SK-N-MC (cell line): ENCODE data around the gene RAB35.

Experiments used
- DNase-seq: peaks from one replicate; pipeline ENCODE4 v3.0.0-alpha.2; 2011; ENCODE audit warnings: low read depth, low spot score
- H3K27ac ChIP-seq: fragments of 200-600 bp; sonication (generic); 2 replicates; pipeline ENCODE4 v1.5.1; 2016; ENCODE audit warnings: mixed run types
- H3K36me3 ChIP-seq: fragments of 200-600 bp; sonication (generic); 2 replicates; pipeline ENCODE4 v1.6.1; 2017; ENCODE audit warnings: antibody characterized with exemption, low read length, mixed read lengths; ENCODE audit not compliant: insufficient read depth
- H3K4me3 ChIP-seq: fragments of 200-600 bp; sonication (generic); 2 replicates; pipeline ENCODE4 v1.5.1; 2016
- H3K9ac ChIP-seq: fragments of 200-600 bp; sonication (generic); 2 replicates; pipeline ENCODE4 v1.8.0; 2017; ENCODE audit warnings: mixed run types, mixed read lengths; ENCODE audit not compliant: insufficient read length
- H3K9me3 ChIP-seq: fragments of 200-600 bp; sonication (generic); 2 replicates; pipeline ENCODE4 v1.6.1; 2017; ENCODE audit warnings: low read depth, mild to moderate bottlenecking, antibody characterized with exemption, low read length, moderate library complexity, mixed read lengths
- EZH2 ChIP-seq: fragments of 200-600 bp; sonication (generic); IDR thresholded peaks from one replicate; pipeline ENCODE4 v1.6.1; 2017; ENCODE audit warnings: antibody characterized with exemption
- FOXP2 ChIP-seq: optimal IDR thresholded peaks from 2 replicates; pipeline ENCODE3; 2011; ENCODE audit warnings: mild to moderate bottlenecking, moderate library complexity; ENCODE audit not compliant: insufficient read depth; ENCODE audit errors: extremely low read length, control extremely low read depth
- POLR2AphosphoS5 ChIP-seq: IDR thresholded peaks from 2 replicates; pipeline ENCODE4 v1.6.1; 2012; ENCODE audit warnings: mild to moderate bottlenecking, low read depth, low read length, borderline replicate concordance

RAB35 gene

DNA sequence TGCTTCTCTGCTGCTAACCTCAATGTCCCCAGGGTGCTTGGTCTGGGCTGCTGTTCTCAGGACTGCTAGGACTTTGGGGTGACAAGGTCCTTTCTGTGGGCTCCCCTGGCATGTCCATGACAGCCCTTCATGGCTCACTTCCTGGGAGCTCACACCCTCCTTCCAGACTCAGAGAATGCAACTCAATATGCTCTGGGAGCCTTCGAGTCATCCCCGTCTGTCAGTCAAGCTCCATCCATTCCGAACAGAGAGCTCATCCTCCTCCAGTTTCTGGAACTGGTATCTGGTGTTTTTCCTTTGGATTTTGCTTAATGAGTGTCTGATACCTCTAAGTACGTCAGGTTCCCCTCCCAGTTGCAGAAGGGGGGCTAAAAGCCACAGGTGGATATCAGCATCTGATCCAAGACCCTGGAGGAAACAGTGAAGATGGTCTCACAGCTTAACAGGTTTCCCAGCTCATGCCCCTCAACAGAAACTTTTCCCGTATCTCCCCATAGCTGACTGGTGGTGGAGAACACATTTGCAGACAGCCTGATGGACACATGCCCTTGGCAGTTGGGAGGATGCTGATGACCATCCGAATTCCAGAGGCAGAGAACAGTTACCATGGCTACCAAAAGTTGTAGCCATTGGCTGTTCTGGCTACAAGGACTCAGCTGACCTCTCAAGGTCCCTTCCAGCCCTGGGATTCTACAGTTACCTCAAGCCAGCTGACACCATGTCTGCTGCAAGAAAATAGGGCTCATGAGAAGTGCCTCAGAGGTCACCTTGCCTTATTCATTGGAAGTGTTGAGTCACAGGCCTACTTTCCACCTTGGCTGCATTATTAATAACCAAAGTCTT, 9.5 kb upstream of the RAB35 start:
- no peak overlapping the region for H3K27ac ChIP-seq
- no peak for DNase-seq
- no peaks in the 10 kb centered on the region for H3K9me3 ChIP-seq
- no peak overlapping the region for H3K4me3 ChIP-seq
- H3K36me3 ChIP-seq, result peaks cover 42% of the 10 kb centered on the region
- no peak overlapping the region for H3K9ac ChIP-seq
- TF ChIP-seq POLR2AphosphoS5 (no peak), EZH2 (no peak), FOXP2 (no peak)

GRCh38 chr12:120125029-120125428, 8.5 kb upstream of the RAB35 start:
- H3K27ac ChIP-seq, result no peak overlapping the region
- DNase-seq, result no peak
- H3K36me3 ChIP-seq, result peaks cover 32% of the 10 kb centered on the region
- no peak overlapping the region for H3K4me3 ChIP-seq
- no peak overlapping the region for H3K9ac ChIP-seq
- TF ChIP-seq POLR2AphosphoS5 (no peak), EZH2 (no peak), FOXP2 (no peak)
- H3K9me3 ChIP-seq, result no peaks in the 10 kb centered on the region

DNA sequence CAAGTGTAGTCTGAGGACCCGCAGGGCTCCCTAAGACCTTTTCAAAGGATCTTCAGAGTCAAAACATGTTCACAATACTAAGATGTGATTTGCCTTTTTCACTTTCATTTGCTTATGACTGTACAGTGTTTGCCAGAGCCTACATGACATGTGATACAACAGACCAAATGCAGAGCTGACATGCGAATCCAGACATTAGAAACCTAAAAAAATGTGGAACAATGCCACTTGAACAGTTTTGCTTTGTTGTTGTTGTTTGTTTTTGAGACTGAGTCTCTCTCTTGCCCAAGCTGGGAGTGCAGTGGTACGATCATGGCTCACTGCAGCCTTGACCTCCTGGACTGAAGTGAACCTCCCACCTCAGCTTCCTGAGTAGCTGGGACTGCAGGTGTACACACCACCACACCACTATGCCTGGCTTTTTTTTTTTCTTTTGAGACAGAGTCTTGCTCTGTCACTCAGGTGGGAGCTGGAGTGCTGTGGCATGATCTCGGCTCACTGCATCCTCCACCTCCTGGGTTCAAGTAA, 5.3 kb upstream of the RAB35 start:
- H3K9me3 ChIP-seq, result no peaks in the 10 kb centered on the region
- H3K4me3 ChIP-seq, result no peak overlapping the region
- H3K27ac ChIP-seq, result no peak overlapping the region
- peaks cover 3% of the 10 kb centered on the region for H3K36me3 ChIP-seq
- no peak overlapping the region for H3K9ac ChIP-seq
- TF ChIP-seq EZH2, result no peak
- TF ChIP-seq FOXP2, result no peak
- no peak for TF ChIP-seq POLR2AphosphoS5
- DNase-seq, result no peak

GRCh38 chr12:120121343-120121742, 4.8 kb upstream of the RAB35 start:
- DNase-seq, result no peak
- no peak overlapping the region for H3K27ac ChIP-seq
- no peak for TF ChIP-seq FOXP2
- no peak for TF ChIP-seq EZH2
- TF ChIP-seq POLR2AphosphoS5, result no peak
- no peak overlapping the region for H3K4me3 ChIP-seq
- H3K9me3 ChIP-seq, result no peaks in the 10 kb centered on the region
- no peak overlapping the region for H3K9ac ChIP-seq
- no peaks in the 10 kb centered on the region; the same call in none of the 2 replicates for H3K36me3 ChIP-seq

DNA sequence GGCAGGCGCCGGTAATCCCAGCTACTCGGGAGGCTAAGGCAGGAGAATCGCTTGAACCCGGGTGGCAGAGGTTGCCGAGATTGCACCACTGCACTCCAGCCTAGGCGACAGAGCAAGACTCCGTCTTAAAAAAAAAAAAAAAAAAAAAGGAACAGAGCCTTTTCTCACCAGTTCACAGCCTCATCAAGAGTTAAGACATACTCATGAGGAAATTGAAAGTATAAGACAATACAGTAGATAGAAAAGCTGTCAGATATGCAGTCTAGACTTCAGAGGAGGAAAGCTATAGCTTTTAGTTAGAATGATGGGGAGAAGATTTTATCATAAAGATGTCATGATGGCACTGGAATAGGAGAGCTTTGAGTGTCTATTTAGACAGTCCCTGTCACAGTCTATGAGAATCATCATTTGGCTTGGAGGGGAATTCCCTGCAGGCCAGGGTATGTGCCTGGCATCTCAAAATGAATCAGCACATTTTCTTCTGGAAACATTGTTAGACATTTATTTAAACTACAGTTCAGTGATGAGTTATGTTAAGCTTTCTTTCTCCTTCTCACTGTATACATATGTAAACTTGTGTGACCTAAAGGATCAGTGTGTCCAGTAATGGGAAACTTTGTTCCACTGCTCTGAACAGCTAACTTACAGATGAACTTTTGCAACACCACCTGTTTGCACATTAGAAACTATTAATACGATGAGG, 2.9 kb upstream of the RAB35 start:
- Histone ChIP-seq H3K9me3 (no peaks in the 10 kb centered on the region), H3K4me3 (no peak overlapping the region), H3K36me3 (peaks cover 3% of the 10 kb centered on the region), H3K27ac (peak overlapping the region; percentile 58; the same call in 1 of the 2 replicates), H3K9ac (no peak overlapping the region)
- DNase-seq, result no peak
- TF ChIP-seq FOXP2 (no peak), POLR2AphosphoS5 (no peak), EZH2 (no peak)

GRCh38 chr12:120118321-120119061, 1.9 kb upstream of the RAB35 start:
- Histone ChIP-seq H3K36me3 (peaks cover 5% of the 10 kb centered on the region), H3K27ac (peak overlapping the region; percentile 17; the same call in 1 of the 2 replicates), H3K9ac (peak overlapping the region; percentile 89), H3K4me3 (peak overlapping the region; percentile 84), H3K9me3 (no peaks in the 10 kb centered on the region)
- no peak for DNase-seq
- TF ChIP-seq FOXP2 (no peak), POLR2AphosphoS5 (no peak), EZH2 (no peak)

DNA sequence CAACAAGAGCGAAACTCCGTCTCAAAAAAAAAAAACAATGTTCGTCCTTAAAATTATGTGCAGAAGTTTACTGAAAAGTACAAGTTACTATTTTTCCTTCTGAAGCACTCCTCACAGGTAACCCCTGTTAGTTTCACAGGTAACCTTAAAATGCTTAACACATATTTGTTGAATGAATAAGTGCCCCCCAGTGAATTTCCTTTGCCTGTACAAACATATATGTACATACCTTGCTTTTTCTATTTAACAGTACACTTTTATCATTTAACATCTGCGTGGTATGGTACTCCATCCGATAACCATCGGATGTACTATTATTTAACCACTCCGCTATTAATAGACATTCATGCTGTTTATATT, 1.4 kb upstream of the RAB35 start:
- DNase-seq, result no peak
- H3K9ac ChIP-seq, result peak overlapping the region; percentile 89
- H3K27ac ChIP-seq, result no peak overlapping the region
- TF ChIP-seq EZH2, result no peak
- no peak for TF ChIP-seq FOXP2
- TF ChIP-seq POLR2AphosphoS5, result no peak
- H3K36me3 ChIP-seq, result peaks cover 5% of the 10 kb centered on the region
- H3K4me3 ChIP-seq, result peak overlapping the region; percentile 84
- no peaks in the 10 kb centered on the region for H3K9me3 ChIP-seq
